HAP-1 (cell line): ENCODE results near the gene CNGA1.

Experiments
- DNase-seq, 2 experiments: peaks; one replicate each; pipeline ENCODE4 v3.0.0-alpha.2; 2016 to 2020; ENCODE audit warnings: low spot score in 2 of 2
- H3K27me3 ChIP-seq: fragments of 250-450 bp; sonication (Bioruptor Pico); 2 replicates; pipeline ENCODE4 v1.5.1; 2020; ENCODE audit warnings: low read depth, mild to moderate bottlenecking, moderate library complexity
- H3K36me3 ChIP-seq: fragments of 250-450 bp; sonication (Bioruptor Pico); replicated peaks from 2 replicates; pipeline ENCODE4 v1.5.1; 2020; ENCODE audit warnings: mild to moderate bottlenecking
- H3K4me1 ChIP-seq: fragments of 250-450 bp; sonication (Bioruptor Pico); 2 replicates; pipeline ENCODE4 v1.5.1; 2020; ENCODE audit warnings: mild to moderate bottlenecking
- H3K4me3 ChIP-seq: fragments of 250-450 bp; sonication (Bioruptor Pico); 2 replicates; pipeline ENCODE4 v1.5.1; 2020; ENCODE audit warnings: mild to moderate bottlenecking, moderate library complexity
- H3K9me3 ChIP-seq: fragments of 250-450 bp; sonication (Bioruptor Pico); 2 replicates; pipeline ENCODE4 v1.5.1; 2020; ENCODE audit warnings: mild to moderate bottlenecking, moderate library complexity
- in situ Hi-C: fragments of 300-500 bp; cut with MboI; formaldehyde crosslinking; loops from 3 replicates; pipeline ENCODE4 v1.14.3; 2020; ENCODE audit warnings: low sequenced_read_pairs, inconsistent platforms, mixed read lengths

Gene CNGA1

GRCh38 chr4:48039561-48039960 lies 23.1 kb upstream of the CNGA1 start:
- Histone ChIP-seq H3K9me3 (no peaks in the 10 kb centered on the region), H3K4me1 (peaks cover 15% of the 10 kb centered on the region), H3K27me3 (no peaks in the 10 kb centered on the region), H3K4me3 (no peak overlapping the region), H3K36me3 (no peaks in the 10 kb centered on the region)
- in situ Hi-C loops: no loop called here
- DNase-seq: no peak

DNA sequence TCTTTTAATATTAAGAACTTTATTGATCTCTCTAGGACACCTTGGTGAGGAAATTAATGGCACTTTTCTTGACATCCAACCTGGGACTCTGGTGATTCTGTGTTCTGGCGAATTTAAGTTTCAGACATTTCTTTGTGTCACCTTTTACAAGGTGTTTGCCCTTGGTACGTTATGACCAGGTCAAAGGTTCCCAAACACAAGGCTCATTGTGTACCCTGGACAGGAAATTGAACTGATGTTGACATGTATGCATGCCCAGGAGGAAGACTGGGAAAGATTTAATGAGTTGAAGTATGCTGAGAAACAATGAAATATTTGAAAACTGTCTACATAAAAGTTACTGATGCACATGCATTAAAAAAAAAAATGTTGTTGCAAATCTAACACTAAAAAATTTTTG lies 22.2 kb upstream of the CNGA1 start:
- in situ Hi-C loops: no loop called here
- DNase-seq: no peak
- no peak overlapping the region for H3K4me3 ChIP-seq
- no peaks in the 10 kb centered on the region for H3K36me3 ChIP-seq
- H3K27me3 ChIP-seq: no peaks in the 10 kb centered on the region
- no peaks in the 10 kb centered on the region for H3K9me3 ChIP-seq
- H3K4me1 ChIP-seq: peaks cover 15% of the 10 kb centered on the region

- DNase-seq: no peak
- H3K4me1 ChIP-seq: peaks cover 6% of the 10 kb centered on the region
- in situ Hi-C loops: no loop called here
Observed at GRCh38 chr4:48037117-48037462, 20.6 kb upstream of the CNGA1 start.

GRCh38 chr4:48035952-48036351 lies 19.5 kb upstream of the CNGA1 start:
- H3K36me3 ChIP-seq: no peaks in the 10 kb centered on the region
- DNase-seq: no peak
- H3K4me3 ChIP-seq: no peak overlapping the region
- no peaks in the 10 kb centered on the region for H3K9me3 ChIP-seq
- peaks cover under 1% of the 10 kb centered on the region; the same call in 1 of the 2 replicates for H3K4me1 ChIP-seq
- no peaks in the 10 kb centered on the region for H3K27me3 ChIP-seq
- in situ Hi-C loops: no loop called here

More at GRCh38 chr4:48037117-48037462, 20.6 kb upstream of the CNGA1 start:
- H3K9me3 ChIP-seq: no peaks in the 10 kb centered on the region
- no peaks in the 10 kb centered on the region for H3K27me3 ChIP-seq
- H3K36me3 ChIP-seq: no peaks in the 10 kb centered on the region
- H3K4me3 ChIP-seq: no peak overlapping the region

- no peaks in the 10 kb centered on the region for H3K27me3 ChIP-seq
- no peaks in the 10 kb centered on the region for H3K36me3 ChIP-seq
- in situ Hi-C loops: no loop called here
- peak in 1 of 2 experiments; percentile 55 for DNase-seq
- no peaks in the 10 kb centered on the region for H3K9me3 ChIP-seq
- peaks cover 20% of the 10 kb centered on the region for H3K4me1 ChIP-seq
- H3K4me3 ChIP-seq: no peak overlapping the region
Observed at GRCh38 chr4:48033825-48034413, 17.4 kb upstream of the CNGA1 start.

- Histone ChIP-seq H3K27me3 (no peaks in the 10 kb centered on the region), H3K4me3 (no peak overlapping the region), H3K36me3 (no peaks in the 10 kb centered on the region), H3K4me1 (peaks cover 26% of the 10 kb centered on the region), H3K9me3 (no peaks in the 10 kb centered on the region)
- in situ Hi-C loops: no loop called here
- DNase-seq: no peak
Observed at GRCh38 chr4:48033412-48033811, 16.9 kb upstream of the CNGA1 start.

DNA sequence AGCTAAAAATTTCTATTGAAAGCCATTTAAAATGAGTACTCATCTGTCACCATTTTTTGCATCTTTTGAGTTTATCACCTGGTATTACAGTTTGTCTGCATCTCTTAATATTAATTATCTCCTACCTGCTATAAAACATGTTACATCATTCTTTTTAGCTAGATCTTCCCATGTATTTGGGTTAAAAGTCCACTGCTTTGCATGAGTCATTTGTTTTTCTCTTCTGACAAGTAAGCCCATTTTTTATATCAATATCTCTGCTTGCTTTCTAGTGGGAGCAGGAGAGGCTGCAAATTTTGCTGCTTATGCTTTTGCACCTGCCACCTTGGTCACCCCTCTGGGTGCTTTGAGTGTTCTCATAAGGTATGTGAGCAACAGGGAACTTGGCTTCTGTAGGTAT lies 16.2 kb upstream of the CNGA1 start:
- no peak for DNase-seq
- Histone ChIP-seq H3K4me3 (no peak overlapping the region), H3K9me3 (no peaks in the 10 kb centered on the region), H3K36me3 (no peaks in the 10 kb centered on the region), H3K27me3 (no peaks in the 10 kb centered on the region), H3K4me1 (peaks cover 27% of the 10 kb centered on the region)
- in situ Hi-C loops: no loop called here

- Histone ChIP-seq H3K27me3 (no peaks in the 10 kb centered on the region), H3K36me3 (no peaks in the 10 kb centered on the region), H3K4me1 (peaks cover 27% of the 10 kb centered on the region), H3K4me3 (no peak overlapping the region), H3K9me3 (no peaks in the 10 kb centered on the region)
- no peak for DNase-seq
- in situ Hi-C loops: no loop called here
Observed at GRCh38 chr4:48031802-48032525, 15.5 kb upstream of the CNGA1 start.

DNA sequence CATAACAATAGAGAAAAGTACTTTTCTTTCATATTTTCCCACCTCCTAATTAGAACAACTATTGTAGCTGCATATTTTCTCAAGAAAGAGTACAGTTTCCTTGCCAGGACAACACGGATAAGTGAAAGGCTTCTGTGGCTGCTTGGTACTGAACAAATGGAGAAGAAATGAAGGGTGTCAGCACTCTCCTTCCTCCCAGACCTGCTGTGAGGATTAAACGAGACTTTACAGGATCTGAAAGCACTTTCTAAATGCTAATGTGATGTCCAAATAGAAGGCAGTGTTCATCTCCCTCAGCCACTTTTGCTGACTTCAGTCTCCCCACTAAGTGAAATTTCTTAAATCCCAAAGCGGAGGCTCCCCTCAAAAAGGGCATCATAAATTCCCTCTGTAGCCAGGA lies 14.0 kb upstream of the CNGA1 start:
- DNase-seq: no peak
- no peaks in the 10 kb centered on the region for H3K36me3 ChIP-seq
- no peak overlapping the region for H3K4me3 ChIP-seq
- H3K9me3 ChIP-seq: no peaks in the 10 kb centered on the region
- no peaks in the 10 kb centered on the region for H3K27me3 ChIP-seq
- peaks cover 27% of the 10 kb centered on the region for H3K4me1 ChIP-seq
- in situ Hi-C loops: no loop called here

DNA sequence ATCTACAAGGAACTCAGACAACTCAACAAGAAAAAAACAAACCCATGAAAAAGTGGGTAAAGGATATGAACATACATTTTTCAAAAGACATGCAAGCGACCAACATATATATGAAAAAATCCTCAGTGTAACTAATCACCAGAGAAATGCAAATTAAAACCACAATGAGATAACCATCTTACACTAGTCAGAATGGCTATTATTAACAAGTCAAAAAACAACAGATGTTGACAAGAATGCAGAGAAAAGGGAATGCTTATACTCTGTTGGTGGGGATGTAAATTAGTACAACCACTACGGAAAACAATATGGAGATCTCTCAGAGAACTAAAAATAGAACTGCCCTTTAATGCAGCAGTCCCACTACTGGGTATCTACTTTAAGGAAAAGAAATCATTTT lies 12.2 kb upstream of the CNGA1 start:
- Histone ChIP-seq H3K9me3 (no peaks in the 10 kb centered on the region), H3K4me1 (peaks cover 27% of the 10 kb centered on the region)
- in situ Hi-C loops: loop anchor here (10.0 kb wide), 1 partner anchor 56 kb away; no protein-coding TSS in a partner anchor

DNA sequence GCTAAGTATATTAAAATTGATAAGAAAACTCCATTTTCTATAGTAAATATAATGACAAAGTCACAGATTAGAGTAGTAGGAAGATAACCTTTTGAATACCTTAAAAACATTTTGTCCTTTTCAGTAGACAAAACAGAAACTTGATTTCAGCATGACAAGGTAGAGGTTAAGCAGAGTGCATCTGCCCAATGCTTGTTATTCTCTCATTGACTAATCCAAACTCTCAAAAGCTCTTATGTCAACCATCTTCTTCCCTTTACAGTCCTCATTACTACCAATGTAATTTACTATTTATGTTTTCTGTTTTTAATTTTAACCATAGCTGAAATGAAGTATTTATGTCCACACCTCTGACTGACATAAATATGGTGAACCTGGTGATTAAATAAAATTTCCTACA lies 11.2 kb upstream of the CNGA1 start:
- Histone ChIP-seq H3K27me3 (no peaks in the 10 kb centered on the region), H3K36me3 (no peaks in the 10 kb centered on the region), H3K4me3 (no peak overlapping the region), H3K4me1 (peaks cover 33% of the 10 kb centered on the region), H3K9me3 (no peaks in the 10 kb centered on the region)
- DNase-seq: no peak
- in situ Hi-C loops: loop anchor here (10.0 kb wide), 1 partner anchor 57 kb away; no protein-coding TSS in a partner anchor

More for the DNA sequence above, 12.2 kb upstream of the CNGA1 start:
- no peak for DNase-seq
- Histone ChIP-seq H3K4me3 (no peak overlapping the region), H3K27me3 (no peaks in the 10 kb centered on the region), H3K36me3 (no peaks in the 10 kb centered on the region)

DNA sequence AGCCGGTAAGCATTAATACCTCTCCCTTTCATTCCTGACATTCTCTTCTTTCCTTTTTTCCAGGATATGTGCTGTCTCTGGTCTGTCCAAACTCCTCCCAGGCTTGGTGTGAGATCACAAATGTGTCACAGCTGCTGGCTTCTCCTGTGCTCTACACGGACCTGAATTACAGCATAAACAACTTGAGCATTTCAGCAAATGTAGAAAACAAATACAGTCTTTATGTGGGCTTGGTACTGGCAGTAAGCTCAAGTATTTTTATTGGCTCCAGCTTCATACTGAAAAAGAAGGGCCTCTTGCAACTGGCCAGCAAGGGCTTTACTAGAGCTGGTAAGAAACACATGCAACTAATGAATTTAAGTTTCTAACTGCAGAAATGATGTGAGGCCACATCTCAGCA lies 8.5 kb upstream of the CNGA1 start:
- Histone ChIP-seq H3K36me3 (no peaks in the 10 kb centered on the region), H3K9me3 (no peaks in the 10 kb centered on the region), H3K4me3 (no peak overlapping the region), H3K27me3 (no peaks in the 10 kb centered on the region), H3K4me1 (peaks cover 24% of the 10 kb centered on the region)
- in situ Hi-C loops: loop anchor here (10.0 kb wide), 1 partner anchor 60 kb away; no protein-coding TSS in a partner anchor
- no peak for DNase-seq

DNA sequence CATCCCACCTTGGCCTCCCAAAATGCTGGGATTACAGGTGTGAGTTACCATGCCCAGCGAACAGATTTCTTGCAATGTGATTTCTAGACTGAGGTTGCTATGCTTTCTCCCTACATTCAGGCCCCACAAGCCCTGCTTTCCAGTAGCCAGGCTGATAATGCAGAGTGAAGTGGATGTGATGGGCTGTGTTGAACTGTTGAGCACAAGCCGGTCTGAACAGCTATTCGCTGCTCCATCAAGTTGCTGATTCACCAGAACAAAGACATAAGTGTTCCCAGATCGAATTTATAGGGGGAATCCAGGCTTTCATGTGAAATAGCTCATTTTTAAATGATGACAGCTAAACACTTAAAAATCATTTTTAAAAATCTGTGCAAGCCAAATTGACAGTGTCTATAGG lies 8.0 kb upstream of the CNGA1 start:
- H3K9me3 ChIP-seq: no peaks in the 10 kb centered on the region
- in situ Hi-C loops: loop anchor here (10.0 kb wide), 1 partner anchor 60 kb away; no protein-coding TSS in a partner anchor
- H3K4me1 ChIP-seq: peaks cover 19% of the 10 kb centered on the region
- H3K27me3 ChIP-seq: no peaks in the 10 kb centered on the region
- H3K36me3 ChIP-seq: no peaks in the 10 kb centered on the region
- DNase-seq: no peak
- no peak overlapping the region for H3K4me3 ChIP-seq

DNA sequence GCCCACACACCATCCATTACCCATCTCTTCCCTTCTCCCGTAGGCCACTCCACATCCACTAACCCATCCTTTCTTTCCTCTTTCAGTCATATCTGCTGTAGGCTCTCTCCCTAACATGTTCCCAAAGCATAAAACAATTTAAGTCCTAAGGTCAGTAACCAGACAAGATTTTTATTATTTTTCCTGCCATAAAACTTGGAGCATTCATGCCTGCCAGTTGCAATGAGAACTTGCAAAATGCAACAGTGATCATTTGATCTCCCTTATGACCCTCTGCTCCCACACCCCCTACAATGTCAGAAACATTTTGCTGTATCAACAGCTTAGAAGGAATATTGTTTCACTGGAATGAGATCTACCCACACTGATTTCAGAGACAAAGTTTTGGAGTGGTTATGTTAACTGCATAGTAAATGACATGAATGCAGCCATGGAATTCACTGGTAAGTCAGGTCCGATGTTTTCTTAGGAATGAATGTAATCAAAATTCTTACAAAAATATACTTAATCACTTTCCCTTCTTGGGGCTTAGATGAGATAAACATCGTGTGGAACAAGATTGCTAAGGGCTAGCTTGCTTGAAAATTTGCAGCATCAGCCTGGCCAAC lies 5.8 kb upstream of the CNGA1 start:
- no peak overlapping the region for H3K4me3 ChIP-seq
- no peaks in the 10 kb centered on the region for H3K36me3 ChIP-seq
- peaks cover 10% of the 10 kb centered on the region for H3K4me1 ChIP-seq
- no peaks in the 10 kb centered on the region for H3K27me3 ChIP-seq
- H3K9me3 ChIP-seq: no peaks in the 10 kb centered on the region
- no peak for DNase-seq
- in situ Hi-C loops: loop anchor here (10.0 kb wide), 1 partner anchor 63 kb away; no protein-coding TSS in a partner anchor
